IMR-90 (cell line): ENCODE data around the gene FAM240A. TPM values are rescaled to one million over a fixed set of nuclear protein-coding genes. Genes with fewer than 3 reads are reported as not detected.

Experiments
- ATAC-seq: fragments of 200-7000 bp; cut with Tn5 transposase; 2 replicates; pipeline ENCODE4 v1.9.1; 2020; ENCODE audit warnings: low read depth, mild to moderate bottlenecking, moderate library complexity
- BruUV-seq: library from RNA; stranded (reverse); fragments of 400-500 nt; replicated peaks from 2 replicates; lab custom pipeline; 2021; lab: Mats Ljungman, UMichigan
- CTCF ChIA-PET: fragments of 300-600 bp; formaldehyde crosslinking; extraction: SDS; loops from one replicate; lab custom pipeline; 2021; ENCODE audit warnings: antibody characterized with exemption; lab: Yijun Ruan, JAX
- POLR2A ChIA-PET: fragments of 300-600 bp; sonication (Branson Sonifier 250); formaldehyde crosslinking; loops from one replicate; lab custom pipeline; 2022; ENCODE audit warnings: antibody characterized with exemption; ENCODE audit not compliant: unreplicated experiment; lab: Charles Lee
- DNase-seq: peaks from one replicate; pipeline ENCODE4 v3.0.0; 2013
- H2AFZ ChIP-seq: replicated peaks from 2 replicates; pipeline ENCODE3; 2013; ENCODE audit warnings: low read length, mild to moderate bottlenecking; ENCODE audit not compliant: poor library complexity
- H2AK5ac ChIP-seq: 2 replicates; pipeline ENCODE4 v1.6.1; 2013; ENCODE audit warnings: low read depth, low read length, inconsistent platforms
- H2AK9ac ChIP-seq: replicated peaks from 2 replicates; pipeline ENCODE3; 2013; ENCODE audit warnings: mild to moderate bottlenecking, low read depth, low read length, moderate library complexity; ENCODE audit not compliant: poor library complexity
- H2BK120ac ChIP-seq: 2 replicates; pipeline ENCODE4 v1.6.1; 2013; ENCODE audit warnings: low read depth, low read length, inconsistent platforms
- H2BK15ac ChIP-seq: 3 replicates; pipeline ENCODE4 v1.6.1; 2013; ENCODE audit warnings: low read depth, low read length, inconsistent platforms
- H2BK20ac ChIP-seq: 2 replicates; pipeline ENCODE4 v1.6.1; 2013; ENCODE audit warnings: low read depth, mild to moderate bottlenecking, inconsistent platforms, low read length, moderate library complexity
- H2BK5ac ChIP-seq: 2 replicates; pipeline ENCODE4 v1.6.1; 2013; ENCODE audit warnings: mild to moderate bottlenecking, low read depth, low read length, inconsistent platforms; ENCODE audit not compliant: poor library complexity, severe bottlenecking
- H3K14ac ChIP-seq: replicated peaks from 2 replicates; pipeline ENCODE4 v1.6.1; 2013; ENCODE audit warnings: low read depth, low read length, inconsistent platforms
- H3K18ac ChIP-seq: 2 replicates; pipeline ENCODE4 v1.6.1; 2013; ENCODE audit warnings: low read depth, low read length, control low read depth
- H3K23ac ChIP-seq: 2 replicates; pipeline ENCODE4 v1.6.1; 2013; ENCODE audit warnings: low read depth, low read length, inconsistent platforms
- H3K27ac ChIP-seq: 2 replicates; pipeline ENCODE4 v1.5.1; 2013; ENCODE audit warnings: mild to moderate bottlenecking, control low read depth, low read length; ENCODE audit not compliant: insufficient read depth
- H3K27me3 ChIP-seq: 2 replicates; pipeline ENCODE4 v1.6.1; 2013; ENCODE audit warnings: low read length; ENCODE audit not compliant: control insufficient read depth, insufficient read depth
- H3K36me3 ChIP-seq: 2 replicates; pipeline ENCODE4 v1.6.1; 2013; ENCODE audit warnings: low read length, mixed read lengths; ENCODE audit not compliant: control insufficient read depth, insufficient read depth
- H3K4ac ChIP-seq: 2 replicates; pipeline ENCODE4 v1.6.1; 2013; ENCODE audit warnings: low read depth, low read length, inconsistent platforms
- H3K4me1 ChIP-seq: 2 replicates; pipeline ENCODE4 v1.6.1; 2013; ENCODE audit warnings: low read length, mixed read lengths; ENCODE audit not compliant: control insufficient read depth, insufficient read depth
- H3K4me2 ChIP-seq: 2 replicates; pipeline ENCODE4 v1.6.1; 2013; ENCODE audit warnings: low read depth, mild to moderate bottlenecking, control low read depth, low read length, moderate library complexity
- H3K4me3 ChIP-seq: 2 replicates; pipeline ENCODE4 v1.5.1; 2013; ENCODE audit warnings: low read depth, mild to moderate bottlenecking, control low read depth, low read length, moderate library complexity; ENCODE audit not compliant: insufficient read depth
- H3K56ac ChIP-seq: 2 replicates; pipeline ENCODE4 v1.6.1; 2013; ENCODE audit warnings: low read length, inconsistent platforms; ENCODE audit not compliant: insufficient read depth; ENCODE audit errors: extremely low read depth
- H3K79me1 ChIP-seq, 2 experiments: 2 replicates each; pipeline ENCODE4 v1.6.1; 2013; ENCODE audit warnings: low read length in 2 of 2, inconsistent platforms in 1 of 2, low read depth in 1 of 2
- H3K9ac ChIP-seq: 2 replicates; pipeline ENCODE4 v1.6.1; 2013; ENCODE audit warnings: low read depth, low read length, control low read depth
- H3K9me1 ChIP-seq: 2 replicates; pipeline ENCODE4 v1.6.1; 2013; ENCODE audit warnings: low read length, inconsistent platforms; ENCODE audit not compliant: insufficient read depth
- H3K9me3 ChIP-seq: 2 replicates; pipeline ENCODE4 v1.6.1; 2013; ENCODE audit warnings: low read length; ENCODE audit not compliant: control insufficient read depth, insufficient read depth
- H4K20me1 ChIP-seq: 2 replicates; pipeline ENCODE4 v1.6.1; 2013; ENCODE audit warnings: low read length, inconsistent platforms; ENCODE audit not compliant: insufficient read depth
- H4K5ac ChIP-seq: 2 replicates; pipeline ENCODE4 v1.6.1; 2013; ENCODE audit warnings: mild to moderate bottlenecking, low read depth, low read length, control low read depth
- H4K8ac ChIP-seq, 2 experiments: 2 replicates each; pipeline ENCODE4 v1.6.1; 2013; ENCODE audit warnings: low read depth in 2 of 2, low read length in 2 of 2, control low read depth in 1 of 2, inconsistent platforms in 1 of 2
- H4K91ac ChIP-seq: 2 replicates; pipeline ENCODE4 v1.6.1; 2013; ENCODE audit warnings: low read depth, low read length, inconsistent platforms; ENCODE audit not compliant: insufficient read depth
- BHLHE40 ChIP-seq: fragments of 150-350 bp; IDR thresholded peaks from 2 replicates; pipeline ENCODE4 v1.6.1; 2016; ENCODE audit warnings: mild to moderate bottlenecking, low read depth, low read length
- CEBPB ChIP-seq: IDR thresholded peaks from 2 replicates; pipeline ENCODE4 v1.6.1; 2012; ENCODE audit warnings: low read depth, low read length, improper control_type of control experiment
- CHD1 ChIP-seq: IDR thresholded peaks from 2 replicates; pipeline ENCODE4 v1.6.1; 2012; ENCODE audit warnings: low read depth, low read length, improper control_type of control experiment
- CTCF ChIP-seq: conservative IDR thresholded peaks from 2 replicates; pipeline ENCODE4 v1.5.1; 2012; ENCODE audit warnings: mild to moderate bottlenecking, low read depth, low read length, improper control_type of control experiment
- ELK1 ChIP-seq: fragments of 150-350 bp; IDR thresholded peaks from 2 replicates; pipeline ENCODE4 v1.6.1; 2016; ENCODE audit warnings: low read depth, mild to moderate bottlenecking, low read length, moderate library complexity, borderline replicate concordance
- FOS ChIP-seq: fragments of 150-350 bp; IDR thresholded peaks from 2 replicates; pipeline ENCODE4 v1.6.1; 2016; ENCODE audit warnings: low read depth, low read length
- MAZ ChIP-seq: IDR thresholded peaks from 2 replicates; pipeline ENCODE4 v1.6.1; 2012; ENCODE audit warnings: low read depth, mild to moderate bottlenecking, low read length, improper control_type of control experiment, moderate library complexity, borderline replicate concordance
- NFE2L2 ChIP-seq: fragments of 150-350 bp; IDR thresholded peaks from 2 replicates; pipeline ENCODE4 v1.6.1; 2016; ENCODE audit warnings: low read depth, mild to moderate bottlenecking, low read length
- POLR2A ChIP-seq: IDR thresholded peaks from 2 replicates; pipeline ENCODE4 v1.6.1; 2012; ENCODE audit warnings: mild to moderate bottlenecking, low read depth, low read length
- RAD21 ChIP-seq: IDR thresholded peaks from 2 replicates; pipeline ENCODE4 v1.6.1; 2012; ENCODE audit warnings: low read length, improper control_type of control experiment
- RCOR1 ChIP-seq: IDR thresholded peaks from 2 replicates; pipeline ENCODE4 v1.6.1; 2012; ENCODE audit warnings: mild to moderate bottlenecking, low read length, improper control_type of control experiment; ENCODE audit not compliant: insufficient replicate concordance
- RFX5 ChIP-seq: IDR thresholded peaks from 2 replicates; pipeline ENCODE4 v1.8.0; 2012; ENCODE audit warnings: low read depth, mild to moderate bottlenecking, low read length, moderate library complexity
- USF2 ChIP-seq: fragments of 150-350 bp; IDR thresholded peaks from 2 replicates; pipeline ENCODE4 v1.6.1; 2017; ENCODE audit warnings: mild to moderate bottlenecking, antibody characterized with exemption, low read length, low read depth
- WGBS, 2 experiments: methylation state at CpG; one replicate each; pipeline versions ENCODE4 v1.1.5 to v1.1.7; 2013; ENCODE audit warnings: missing lambda C conversion rate in 2 of 2; ENCODE audit not compliant: insufficient read length in 1 of 2; ENCODE audit errors: extremely low coverage in 2 of 2; 5-methylcytosine and 5-hydroxymethylcytosine counted together
- dilution Hi-C: fragments of 300-500 bp; cut with HindIII; formaldehyde crosslinking; loops from one replicate; pipeline ENCODE4 v1.14.3; 2018; ENCODE audit warnings: low sequenced_read_pairs; ENCODE audit not compliant: unreplicated experiment
- in situ Hi-C: fragments of 300-500 bp; cut with MboI; formaldehyde crosslinking; loops from 3 replicates; pipeline ENCODE4 v1.14.3; 2019; ENCODE audit warnings: low sequenced_read_pairs, inconsistent platforms, mixed read lengths
- intact Hi-C: fragments of 100-400 bp; cut with micrococcal nuclease; formaldehyde crosslinking; loops from 2 replicates; pipeline ENCODE4 v1.10.0; 2022
- polyA plus RNA-seq, 3 experiments: library from polyadenylated mRNA; depleted of rRNA; stranded (reverse); fragments of >200 nt; gene quantifications; 2 replicates each; pipeline ENCODE4 v1.2.3, GENCODE V29; 2012; ENCODE audit warnings: low replicate concordance in 1 of 3
- total RNA-seq: library from RNA; depleted of rRNA; stranded (reverse); fragments of >200 nt; gene quantifications from 2 replicates; pipeline ENCODE4 v1.2.3, GENCODE V29; 2012

FAM240A gene
- total and polyA plus RNA-seq, 2 of the 4 experiments (the other 2 are of a cell fraction), result not detected

GRCh38 chr3:46607603-46608028, 4.7 kb upstream of the FAM240A start:
- in situ Hi-C loops (no loop called here), dilution Hi-C loops (no loop called here), intact Hi-C loops (no loop called here)
- Histone ChIP-seq H2AK9ac (no peak overlapping the region), H4K91ac (no peak overlapping the region), H3K56ac (no peak overlapping the region), H3K4me2 (no peak overlapping the region), H2BK15ac (no peak overlapping the region), H3K14ac (no peak overlapping the region), H2BK120ac (no peak overlapping the region), H4K20me1 (no peaks in the 10 kb centered on the region), H3K9ac (no peak overlapping the region), H3K4ac (no peak overlapping the region), H3K27me3 (no peaks in the 10 kb centered on the region; the same call in none of the 2 replicates), H4K8ac (no peak overlapping the region), H3K4me1 (peaks cover 6% of the 10 kb centered on the region; the same call in 1 of the 2 replicates), H3K4me3 (no peak overlapping the region), H3K9me3 (no peaks in the 10 kb centered on the region), H2AFZ (no peak overlapping the region), H2BK20ac (no peak overlapping the region), H3K23ac (no peak overlapping the region), H3K79me1 (no peaks in the 10 kb centered on the region), H2AK5ac (no peak overlapping the region), H3K9me1 (no peaks in the 10 kb centered on the region), H3K18ac (no peak overlapping the region), H3K36me3 (no peaks in the 10 kb centered on the region), H3K27ac (no peak overlapping the region), H2BK5ac (no peak overlapping the region), H4K5ac (no peak overlapping the region)
- TF ChIP-seq NFE2L2, result no peak
- TF ChIP-seq CEBPB, result no peak
- no peak for TF ChIP-seq RFX5
- no peak for TF ChIP-seq RCOR1
- TF ChIP-seq RAD21, result no peak
- no peak for TF ChIP-seq ELK1
- no peak for TF ChIP-seq FOS
- no peak for TF ChIP-seq MAZ
- no peak for TF ChIP-seq POLR2A
- TF ChIP-seq CHD1, result no peak
- no peak for TF ChIP-seq BHLHE40
- no peak for TF ChIP-seq CTCF
- no peak for TF ChIP-seq USF2
- ATAC-seq, result no peak
- CTCF ChIA-PET, result interaction anchor here (0.7 to 2.0 kb wide), 2 partner anchors 22 to 365 kb away, joined by 3 to 5 read pairs; no protein-coding TSS in a partner anchor
- no TSS peak for BruUV-seq
- no peak for DNase-seq
- POLR2A ChIA-PET, result no interaction called here
- no CpG with 5 or more reads among the region's 6 CpGs for WGBS, 2 experiments
